Middle frontal gyrus (tissue), 1 donor: ENCODE measurements around the gene ACBD6.
"Not testable (repeated sequence)": the region's sequence is repeated elsewhere in the genome, so short reads cannot be mapped to it uniquely, and the experiment has no call there.

Experiments
- DNase-seq: peaks from one replicate; pipeline ENCODE4 v3.0.0-alpha.2; 2015; ENCODE audit warnings: low spot score; ENCODE audit errors: extremely low spot score

The ACBD6 gene

DNA sequence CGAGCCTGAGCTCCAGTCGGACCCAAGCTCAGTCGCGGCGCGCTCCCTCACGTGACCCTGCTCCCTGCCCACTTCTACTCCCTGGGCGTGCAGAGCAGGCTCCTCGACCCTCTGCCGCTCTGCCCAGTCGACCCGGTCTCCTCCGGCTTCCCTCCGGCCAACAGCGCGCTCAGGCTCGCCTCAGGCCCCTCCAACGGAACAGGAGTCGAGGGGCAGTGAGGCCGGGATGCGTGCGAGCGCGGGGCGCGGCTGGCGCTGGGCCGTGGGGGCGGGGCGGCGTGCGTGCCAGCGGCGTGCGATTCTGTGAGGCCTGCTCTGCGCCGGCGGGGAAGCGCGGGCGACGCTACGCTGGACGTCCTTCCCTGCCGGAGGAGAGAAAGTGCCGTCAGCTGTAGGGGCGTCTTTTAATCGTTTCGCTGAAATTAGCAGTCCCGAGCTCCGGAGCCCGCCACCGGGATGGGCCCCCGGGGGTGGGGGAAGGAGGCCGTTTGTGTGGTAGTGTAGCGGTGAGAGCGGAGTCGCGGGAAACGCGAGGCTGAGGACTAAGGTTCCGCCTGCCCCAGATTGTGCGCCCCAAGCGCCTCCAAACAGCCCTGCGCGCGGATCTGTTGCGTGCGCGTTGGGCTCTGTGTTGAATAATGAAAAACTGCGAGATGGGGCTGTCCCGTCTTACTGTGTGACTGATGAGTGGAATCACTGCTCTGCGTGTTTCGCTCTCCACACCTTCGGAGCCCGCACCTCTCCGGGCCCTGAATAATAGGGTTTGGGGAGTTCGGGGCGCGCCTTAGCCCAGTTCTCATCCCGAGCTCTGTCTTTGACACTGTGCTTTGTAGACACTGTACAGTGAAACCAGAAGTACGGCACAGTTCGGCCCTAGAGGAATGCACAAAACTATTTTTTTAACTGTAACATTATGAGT lies at the start of gene ACBD6:
TSS of gene ACBD6 (minus strand) at position 217 of the 919 bp plus-strand sequence. CDS start 311 bp downstream, outside the sequence.
- DNase-seq = peak; percentile 73

GRCh38 chr1:180551997-180552396 lies 49.6 kb upstream of the ACBD6 start:
- no peak for DNase-seq

DNA sequence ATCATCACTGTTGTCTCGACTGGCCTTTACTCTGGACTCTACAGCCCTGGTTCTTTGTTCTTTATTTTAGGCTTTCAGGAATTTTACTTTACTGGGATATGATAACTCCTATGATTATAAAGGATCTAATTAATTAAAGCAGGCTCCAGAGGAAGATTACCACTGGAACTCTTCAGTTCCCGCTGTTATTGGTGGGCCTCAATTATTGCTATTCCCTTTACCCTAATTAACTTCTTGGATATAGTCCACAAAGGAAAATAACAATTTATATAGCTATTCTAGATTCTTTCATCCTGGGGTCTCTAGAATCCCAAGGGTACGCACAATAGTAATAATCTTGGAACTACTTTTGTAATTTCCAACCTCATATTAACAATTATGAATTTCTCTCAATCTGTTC lies 47.9 kb upstream of the ACBD6 start:
- no peak for DNase-seq

GRCh38 chr1:180549770-180550169 lies 47.4 kb upstream of the ACBD6 start:
- DNase-seq = not testable (repeated sequence)

DNA sequence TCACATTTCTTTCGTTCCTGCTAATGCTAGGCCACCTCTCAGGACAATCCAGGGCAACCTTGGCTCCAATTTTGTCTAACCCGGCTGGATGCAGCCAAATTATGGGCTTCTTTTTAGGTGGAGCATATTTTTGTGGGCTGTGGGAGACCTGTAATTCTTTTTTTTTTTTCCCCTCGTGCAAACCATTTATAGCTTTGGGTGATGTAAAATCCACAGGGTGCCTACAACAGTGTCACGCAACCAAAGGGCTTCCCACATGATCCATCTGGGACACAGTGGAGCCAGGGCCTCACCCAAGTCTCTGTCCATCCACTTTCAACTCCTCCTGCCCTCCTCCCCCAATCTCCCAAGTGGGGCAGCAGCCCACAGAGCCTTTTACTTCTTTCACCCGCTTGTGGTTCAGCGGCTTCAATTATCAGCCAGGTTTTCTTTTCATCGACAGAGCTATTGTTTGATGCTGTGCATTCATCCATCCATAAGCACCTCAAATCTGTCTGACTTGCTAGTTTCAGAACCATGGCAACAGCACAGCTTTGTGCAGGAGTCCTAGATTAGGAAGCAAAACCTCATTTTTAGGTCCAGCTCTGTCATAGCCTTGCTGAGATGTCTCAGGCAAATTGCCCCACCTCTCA lies 46.4 kb upstream of the ACBD6 start:
- DNase-seq = no peak

DNA sequence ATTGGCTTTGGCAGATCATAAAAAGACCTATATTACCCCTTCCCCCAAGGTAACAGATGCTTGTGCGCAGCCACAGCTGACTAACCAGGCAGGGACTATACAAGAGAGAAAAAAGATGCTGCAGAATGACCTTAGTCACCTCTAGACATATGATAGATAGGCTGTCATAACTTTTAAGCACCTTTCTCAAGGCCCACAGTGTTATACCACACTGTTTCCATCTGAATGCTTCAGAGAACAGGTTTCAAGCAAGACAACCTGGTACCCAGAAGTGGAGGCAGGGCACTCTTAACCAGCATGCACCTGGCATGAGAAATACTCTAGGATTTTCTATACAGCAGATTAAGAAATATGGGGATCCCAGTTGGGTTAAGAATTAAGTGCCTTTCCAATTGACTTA lies 43.6 kb upstream of the ACBD6 start:
- no peak for DNase-seq

DNA sequence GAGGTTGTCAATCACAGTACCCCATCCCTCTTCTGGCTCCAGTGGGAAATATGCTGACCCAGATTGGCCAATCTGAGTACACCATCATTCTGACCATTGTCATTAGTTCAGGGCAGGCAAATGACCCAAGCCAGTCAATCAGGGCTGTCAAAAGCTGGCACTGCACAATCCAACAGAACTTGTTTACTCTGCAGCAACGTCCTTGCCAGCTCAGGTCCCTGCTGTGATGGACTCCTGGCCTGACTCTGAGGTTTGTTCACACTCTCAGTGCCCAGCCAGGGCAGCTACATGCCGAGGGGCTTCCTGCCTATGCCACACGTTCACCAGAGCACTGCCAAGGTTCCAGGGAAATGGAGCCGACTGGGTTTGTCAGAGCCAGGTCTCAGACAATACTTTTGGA lies 41.7 kb upstream of the ACBD6 start:
- no peak for DNase-seq

DNA sequence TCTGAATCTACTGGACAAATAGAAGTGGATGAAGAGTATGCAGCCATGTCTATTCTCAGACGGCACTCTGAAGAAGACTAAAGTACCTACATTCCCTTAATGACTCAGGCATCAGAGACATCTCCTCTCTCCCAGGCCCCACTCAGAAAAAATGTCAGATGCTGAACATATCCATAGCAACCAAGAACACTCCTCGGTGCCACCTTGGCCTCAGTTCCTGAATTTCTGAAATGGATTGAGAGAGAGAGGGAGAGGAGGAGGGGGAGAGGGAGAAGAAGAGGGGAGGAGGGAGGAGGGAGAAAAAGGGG lies 40.4 kb upstream of the ACBD6 start:
- no peak for DNase-seq

- DNase-seq = no peak
Observed at GRCh38 chr1:180542113-180542837, 39.9 kb upstream of the ACBD6 start.

GRCh38 chr1:180540697-180541594 lies 38.6 kb upstream of the ACBD6 start:
- no peak for DNase-seq

DNA sequence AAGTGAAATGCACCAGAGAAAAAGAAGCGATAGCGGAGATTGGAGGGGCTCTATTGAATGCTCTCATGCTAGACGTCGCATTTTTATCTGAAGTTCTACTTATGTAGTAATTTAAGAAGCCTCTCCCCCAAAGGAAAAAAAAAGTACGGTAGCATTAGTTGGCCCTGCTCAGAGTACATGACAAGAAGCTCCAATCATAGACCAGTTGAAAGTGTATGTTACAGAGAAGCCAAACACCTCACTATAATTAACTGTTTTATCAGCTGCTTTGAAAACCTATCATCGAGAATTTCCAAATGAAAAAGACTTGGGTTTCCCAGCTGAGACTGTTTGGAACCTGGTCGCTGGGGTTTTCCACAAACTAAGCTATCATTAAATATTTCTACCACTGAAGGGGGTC lies 36.8 kb upstream of the ACBD6 start:
- no peak for DNase-seq

DNA sequence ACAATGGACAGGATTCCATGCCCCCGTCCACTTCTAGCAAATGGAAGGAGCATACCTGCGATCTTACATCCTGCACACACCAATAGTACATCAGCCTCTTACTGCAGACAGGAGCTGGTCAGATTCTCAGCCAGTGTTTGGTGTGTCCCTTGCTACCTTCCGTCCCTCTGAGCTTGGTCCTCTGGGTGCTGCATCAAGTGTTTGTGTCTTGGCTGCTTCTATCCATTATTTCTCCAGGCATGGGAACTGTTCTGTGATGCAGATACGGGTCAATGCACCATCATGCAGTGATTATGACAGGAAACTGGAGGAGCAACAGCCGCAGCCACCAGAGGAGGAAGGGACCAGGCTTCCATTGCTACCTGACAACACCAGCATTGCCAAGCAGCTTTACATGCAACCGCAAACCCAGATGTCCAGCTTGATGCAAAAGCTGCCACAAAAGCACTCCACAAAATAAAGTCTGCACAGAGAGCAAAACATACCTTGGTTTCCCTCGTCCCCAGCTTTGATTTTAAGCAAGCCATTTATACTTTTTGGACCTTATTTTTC lies 34.5 kb upstream of the ACBD6 start:
- no peak for DNase-seq

DNA sequence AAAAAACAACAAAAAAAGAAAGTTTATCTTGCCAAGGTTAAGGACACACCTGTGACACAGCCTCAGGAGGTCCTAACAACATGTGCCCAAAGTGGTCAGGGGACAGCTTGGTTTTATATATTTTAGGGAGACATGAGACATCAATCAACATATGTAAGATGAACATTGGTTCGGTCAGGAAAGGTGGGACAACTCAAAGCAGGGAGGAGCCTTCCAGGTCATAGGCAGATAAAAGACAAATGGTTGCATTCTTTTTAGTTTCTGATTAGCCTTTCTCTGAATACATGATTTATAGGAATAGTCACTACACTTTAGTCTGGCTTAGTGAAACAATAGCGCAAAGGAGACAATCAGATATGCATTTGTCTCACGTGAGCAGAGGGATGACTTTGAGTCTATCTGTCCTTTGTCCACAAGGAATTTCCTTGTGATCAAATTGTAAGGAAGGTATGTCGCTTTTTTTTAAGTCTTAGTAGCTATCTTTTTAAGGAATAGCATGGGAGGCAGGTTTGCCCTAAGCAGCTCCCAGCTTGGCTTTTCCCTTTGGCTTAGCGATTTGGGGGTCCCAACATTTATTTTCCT lies 33.1 kb upstream of the ACBD6 start:
- DNase-seq = no peak

DNA sequence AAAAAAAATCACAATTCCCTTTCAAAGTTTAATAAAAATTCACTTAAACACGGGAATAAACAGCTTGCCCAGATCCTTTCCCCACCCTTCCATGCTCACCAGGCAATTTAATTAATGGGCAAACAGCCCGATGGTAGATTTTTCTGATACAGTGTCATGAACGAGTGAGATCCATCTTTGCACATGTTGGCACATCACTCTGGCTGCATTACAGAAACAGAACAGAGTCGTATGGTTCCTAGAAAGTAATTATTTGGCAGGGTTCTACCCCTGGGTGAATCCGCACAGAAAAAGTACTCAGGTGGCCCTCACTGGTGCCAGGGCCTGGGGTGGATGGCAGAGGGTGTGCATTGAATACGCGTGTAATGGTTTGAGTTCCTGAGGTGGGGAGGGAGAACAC lies 31.8 kb upstream of the ACBD6 start:
- DNase-seq = no peak

- DNase-seq = no peak
Observed at GRCh38 chr1:180533266-180533987, 31.1 kb upstream of the ACBD6 start.

DNA sequence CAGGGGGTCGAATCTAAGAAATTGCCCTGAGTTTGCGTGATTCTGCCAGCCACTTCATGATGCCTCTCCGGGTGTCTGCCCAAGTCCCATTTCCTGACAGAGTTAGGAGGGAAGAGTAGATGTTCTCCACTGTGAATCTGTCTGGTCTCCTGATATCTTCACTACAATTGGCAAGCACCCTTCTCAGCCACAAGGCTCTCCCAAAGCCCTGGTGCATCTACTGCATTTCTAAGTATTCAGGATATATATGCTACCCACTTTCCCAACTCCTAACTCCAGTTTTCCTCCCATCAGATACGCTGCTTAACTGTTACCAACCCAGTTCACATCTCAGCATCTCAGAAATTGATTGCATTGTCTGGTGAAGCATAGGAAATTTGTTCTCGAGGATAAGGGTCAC lies 30.5 kb upstream of the ACBD6 start:
- no peak for DNase-seq

GRCh38 chr1:180530501-180530900 lies 28.1 kb upstream of the ACBD6 start:
- DNase-seq = no peak

DNA sequence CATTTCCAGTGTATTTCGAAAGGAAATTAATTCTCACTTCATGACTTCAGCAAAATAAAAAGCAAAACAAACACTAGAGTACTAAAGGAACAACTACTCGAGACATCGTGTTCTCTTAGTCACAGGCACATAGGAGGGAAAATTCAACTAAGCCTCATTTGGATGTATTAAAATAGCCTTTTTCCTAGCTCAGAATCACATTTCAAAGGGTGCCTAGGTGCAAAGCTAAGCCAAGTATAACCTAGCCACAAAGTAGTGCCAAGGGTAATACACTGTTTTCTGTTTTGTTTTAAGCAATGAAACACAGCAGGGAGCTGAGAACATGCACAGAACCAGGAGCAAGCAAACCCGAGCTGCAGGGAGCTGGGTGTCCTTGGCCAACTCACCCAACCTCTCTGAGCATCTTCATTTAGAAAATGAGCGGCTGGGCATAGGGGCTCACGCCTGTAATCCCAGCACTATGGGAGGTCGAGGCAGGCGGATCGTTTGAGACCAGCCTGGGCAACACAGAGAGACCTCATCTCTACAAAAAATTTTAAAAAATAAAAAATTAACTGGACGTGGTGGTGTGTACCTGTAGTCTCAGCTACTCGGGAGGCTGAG lies 26.6 kb upstream of the ACBD6 start:
- DNase-seq = no peak

- no peak for DNase-seq
Observed at GRCh38 chr1:180527101-180527669, 24.8 kb upstream of the ACBD6 start.
